HepG2 (cell line): Measurements from ENCODE around the gene OR1F1. TPM values are rescaled to one million over a fixed set of nuclear protein-coding genes. Genes with fewer than 3 reads are reported as not detected.

Experiments used
- EEA1 ChIP-seq: sonication (generic); formaldehyde crosslinking; IDR thresholded peaks from 2 replicates; pipeline ENCODE4 v1.5.1; 2020; ENCODE audit warnings: mild to moderate bottlenecking, missing genetic modification reagents, borderline replicate concordance
- EED ChIP-seq: sonication (generic); formaldehyde crosslinking; IDR thresholded peaks from 2 replicates; pipeline ENCODE4 v1.5.0; 2020; ENCODE audit warnings: mild to moderate bottlenecking, missing genetic modification reagents
- EZH2 ChIP-seq: conservative IDR thresholded peaks from 2 replicates; pipeline ENCODE4 v1.6.1; 2012; ENCODE audit warnings: mild to moderate bottlenecking, low read depth, low read length, moderate library complexity
- HOXA7 ChIP-seq: sonication (generic); formaldehyde crosslinking; IDR thresholded peaks from 2 replicates; pipeline ENCODE4 v1.8.1; 2022; ENCODE audit warnings: mild to moderate bottlenecking, missing genetic modification reagents, moderate library complexity
- HOXA9 ChIP-seq: sonication (generic); formaldehyde crosslinking; IDR thresholded peaks from 2 replicates; pipeline ENCODE4 v1.8.1; 2022; ENCODE audit warnings: missing genetic modification reagents, mild to moderate bottlenecking, moderate library complexity, borderline replicate concordance
- MLLT10 ChIP-seq: sonication (generic); formaldehyde crosslinking; IDR thresholded peaks from 2 replicates; pipeline ENCODE4 v1.4.0; 2020; ENCODE audit warnings: missing genetic modification reagents
- NCOA2 ChIP-seq: sonication (generic); formaldehyde crosslinking; IDR thresholded peaks from 2 replicates; pipeline ENCODE4 v1.8.0; 2022; ENCODE audit warnings: inconsistent platforms
- NRL ChIP-seq: sonication (generic); formaldehyde crosslinking; IDR thresholded peaks from 2 replicates; pipeline ENCODE4 v1.5.0; 2020; ENCODE audit warnings: missing genetic modification reagents, mild to moderate bottlenecking, moderate library complexity, borderline replicate concordance
- PHB2 ChIP-seq: fragments of 450-650 bp; IDR thresholded peaks from 2 replicates; pipeline ENCODE4 v1.6.1; 2018; ENCODE audit not compliant: partially characterized antibody
- RFXANK ChIP-seq: IDR thresholded peaks from 2 replicates; pipeline ENCODE4 v1.6.1; 2016
- RORA ChIP-seq: sonication (generic); formaldehyde crosslinking; IDR thresholded peaks from 2 replicates; pipeline ENCODE4 v1.5.0; 2020; ENCODE audit warnings: mild to moderate bottlenecking, missing genetic modification reagents, moderate library complexity
- SIN3B ChIP-seq: fragments of 150-350 bp; IDR thresholded peaks from 2 replicates; pipeline ENCODE4 v1.6.1; 2014; ENCODE audit warnings: low read length
- SUZ12 ChIP-seq: fragments of 150-350 bp; IDR thresholded peaks from 2 replicates; pipeline ENCODE4 v1.6.1; 2014; ENCODE audit warnings: low read depth, low read length
- WIZ ChIP-seq: sonication (generic); formaldehyde crosslinking; IDR thresholded peaks from 2 replicates; pipeline ENCODE4 v1.5.1; 2020; ENCODE audit warnings: mild to moderate bottlenecking, missing genetic modification reagents
- ZFP37 ChIP-seq: sonication (generic); formaldehyde crosslinking; IDR thresholded peaks from 2 replicates; pipeline ENCODE4 v1.4.0; 2020; ENCODE audit warnings: missing genetic modification reagents, borderline replicate concordance
- ZFP62 ChIP-seq: sonication (generic); formaldehyde crosslinking; IDR thresholded peaks from 2 replicates; pipeline ENCODE4 v1.4.0; 2020; ENCODE audit warnings: missing genetic modification reagents
- ZNF260 ChIP-seq: sonication (generic); formaldehyde crosslinking; IDR thresholded peaks from 2 replicates; pipeline ENCODE4 v1.4.0; 2020; ENCODE audit warnings: missing genetic modification reagents, low read depth, mild to moderate bottlenecking, borderline replicate concordance
- ZNF296 ChIP-seq: sonication (generic); formaldehyde crosslinking; conservative IDR thresholded peaks from 2 replicates; pipeline ENCODE4 v1.5.0; 2020; ENCODE audit warnings: mild to moderate bottlenecking, missing genetic modification reagents
- ZNF496 ChIP-seq: sonication (generic); formaldehyde crosslinking; IDR thresholded peaks from 2 replicates; pipeline ENCODE4 v1.8.1; 2023; ENCODE audit warnings: mild to moderate bottlenecking, moderate library complexity, missing genetic modification reagents; ENCODE audit not compliant: insufficient replicate concordance
- ZNF546 ChIP-seq: sonication (generic); formaldehyde crosslinking; conservative IDR thresholded peaks from 2 replicates; pipeline ENCODE4 v1.8.1; 2023; ENCODE audit warnings: mild to moderate bottlenecking, missing genetic modification reagents
- ZNF83 ChIP-seq: sonication (generic); formaldehyde crosslinking; IDR thresholded peaks from 2 replicates; pipeline ENCODE4 v1.4.0; 2020; ENCODE audit warnings: missing genetic modification reagents, mild to moderate bottlenecking, borderline replicate concordance
- polyA plus RNA-seq, 8 experiments: library from polyadenylated mRNA; depleted of rRNA in 3 of 8; stranded (reverse) in 7 of 8; unstranded in 1 of 8; fragments of >200 nt; fragmentation: Illumina TruSeq in 4 of 8; extraction: Trizol in 4 of 8; gene quantifications; 2 replicates each; pipeline versions ENCODE4 v1.2.1 to v1.2.3, GENCODE V29; 2011 to 2016; ENCODE audit warnings: low read depth in 4 of 8, missing spikeins in 1 of 8, mixed read lengths in 1 of 8; ENCODE audit not compliant: insufficient read depth in 1 of 8
- total RNA-seq, 5 experiments: library from RNA; depleted of rRNA; stranded (reverse); fragments of >200 nt; fragmentation: Illumina TruSeq; extraction: Trizol; gene quantifications; 2 replicates each; pipeline ENCODE4 v1.2.3, GENCODE V29; 2016; ENCODE audit warnings: low read depth in 1 of 5
- TF ChIP-seq, protein P1 (sequence below): IDR thresholded peaks from 2 replicates; pipeline ENCODE4 v1.6.1; 2016
- TF ChIP-seq, protein P2 (sequence below): sonication (generic); formaldehyde crosslinking; IDR thresholded peaks from 2 replicates; pipeline ENCODE4 v1.5.0; 2020; ENCODE audit warnings: mild to moderate bottlenecking, missing genetic modification reagents
- TF ChIP-seq, protein P3 (sequence below): sonication (generic); formaldehyde crosslinking; IDR thresholded peaks from 2 replicates; pipeline ENCODE4 v1.8.1; 2023; ENCODE audit warnings: missing genetic modification reagents, inconsistent platforms, borderline replicate concordance
- TF ChIP-seq, protein P4 (sequence below): sonication (generic); formaldehyde crosslinking; IDR thresholded peaks from 2 replicates; pipeline ENCODE4 v1.8.0; 2023; ENCODE audit warnings: mild to moderate bottlenecking, missing genetic modification reagents

The OR1F1 gene
- total and polyA plus RNA-seq, 2 of the 13 experiments (the other 11 are each of a cell fraction or from before 2014, with no cell fraction given): 0.90 TPM; not detected in 1

DNA sequence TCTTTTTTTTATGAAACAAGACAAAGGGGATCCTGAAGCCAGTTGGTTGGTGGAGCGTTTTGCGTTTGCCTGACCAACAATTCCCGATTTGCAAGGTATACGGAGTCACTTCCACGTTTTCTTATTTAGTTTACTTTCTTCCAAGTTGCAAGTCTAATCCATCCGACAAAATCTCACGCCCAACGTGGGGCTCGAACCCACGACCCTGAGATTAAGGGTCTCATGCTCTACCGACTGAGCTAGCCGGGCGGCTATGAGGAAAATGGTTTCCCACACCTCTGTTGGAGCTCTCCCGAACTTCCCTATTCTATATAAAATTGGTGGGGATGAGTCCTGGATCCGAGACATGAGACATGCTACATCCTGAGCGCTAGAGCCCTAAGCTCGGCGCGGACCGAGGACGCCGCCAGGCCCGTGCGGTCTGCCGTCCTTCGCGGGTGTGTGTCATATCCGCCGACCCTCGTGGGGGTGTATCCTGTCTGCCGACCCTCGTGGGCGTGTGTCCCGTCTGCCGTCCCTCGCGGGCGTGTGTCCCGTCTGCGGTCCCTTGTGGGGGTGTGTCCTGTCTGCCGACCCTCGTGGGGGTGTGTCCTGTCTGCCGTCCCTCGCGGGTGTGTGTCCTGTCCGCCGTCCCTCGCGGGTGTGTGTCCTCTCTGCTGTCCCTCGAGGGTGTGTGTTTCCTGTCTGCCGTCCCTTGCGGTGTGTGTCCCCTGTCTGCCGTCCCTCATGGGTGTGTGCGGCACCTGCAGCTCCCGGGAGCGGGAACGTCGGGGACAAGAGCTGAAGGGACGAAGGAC, 30.6 kb upstream of the OR1F1 start (continued):
- TF ChIP-seq ZNF496 (CRISPR knock-in tag) (no peak), ZNF260 (CRISPR knock-in tag) (no peak), EEA1 (CRISPR knock-in tag) (no peak), ZFP37 (CRISPR knock-in tag) (no peak), NCOA2 (CRISPR knock-in tag) (peak; percentile 45; the same call in 1 of the 2 replicates), HOXA7 (CRISPR knock-in tag) (no peak), RFXANK (CRISPR knock-in tag) (no peak), RORA (no peak), ZNF83 (CRISPR knock-in tag) (no peak), SUZ12 (no peak), PHB2 (no peak), EED (CRISPR knock-in tag) (no peak), WIZ (no peak), ZNF296 (no peak), ZNF546 (no peak), NRL (CRISPR knock-in tag) (peak; percentile 57), SIN3B (no peak), ZFP62 (CRISPR knock-in tag) (no peak), EZH2 (no peak), HOXA9 (CRISPR knock-in tag) (peak; percentile 35; the same call in 1 of the 2 replicates), MLLT10 (CRISPR knock-in tag) (no peak)
- TF ChIP-seq, protein P1, sequence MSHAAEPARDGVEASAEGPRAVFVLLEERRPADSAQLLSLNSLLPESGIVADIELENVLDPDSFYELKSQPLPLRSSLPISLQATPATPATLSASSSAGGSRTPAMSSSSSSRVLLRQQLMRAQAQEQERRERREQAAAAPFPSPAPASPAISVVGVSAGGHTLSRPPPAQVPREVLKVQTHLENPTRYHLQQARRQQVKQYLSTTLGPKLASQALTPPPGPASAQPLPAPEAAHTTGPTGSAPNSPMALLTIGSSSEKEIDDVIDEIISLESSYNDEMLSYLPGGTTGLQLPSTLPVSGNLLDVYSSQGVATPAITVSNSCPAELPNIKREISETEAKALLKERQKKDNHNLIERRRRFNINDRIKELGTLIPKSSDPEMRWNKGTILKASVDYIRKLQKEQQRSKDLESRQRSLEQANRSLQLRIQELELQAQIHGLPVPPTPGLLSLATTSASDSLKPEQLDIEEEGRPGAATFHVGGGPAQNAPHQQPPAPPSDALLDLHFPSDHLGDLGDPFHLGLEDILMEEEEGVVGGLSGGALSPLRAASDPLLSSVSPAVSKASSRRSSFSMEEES: no peak
- TF ChIP-seq, protein P2, sequence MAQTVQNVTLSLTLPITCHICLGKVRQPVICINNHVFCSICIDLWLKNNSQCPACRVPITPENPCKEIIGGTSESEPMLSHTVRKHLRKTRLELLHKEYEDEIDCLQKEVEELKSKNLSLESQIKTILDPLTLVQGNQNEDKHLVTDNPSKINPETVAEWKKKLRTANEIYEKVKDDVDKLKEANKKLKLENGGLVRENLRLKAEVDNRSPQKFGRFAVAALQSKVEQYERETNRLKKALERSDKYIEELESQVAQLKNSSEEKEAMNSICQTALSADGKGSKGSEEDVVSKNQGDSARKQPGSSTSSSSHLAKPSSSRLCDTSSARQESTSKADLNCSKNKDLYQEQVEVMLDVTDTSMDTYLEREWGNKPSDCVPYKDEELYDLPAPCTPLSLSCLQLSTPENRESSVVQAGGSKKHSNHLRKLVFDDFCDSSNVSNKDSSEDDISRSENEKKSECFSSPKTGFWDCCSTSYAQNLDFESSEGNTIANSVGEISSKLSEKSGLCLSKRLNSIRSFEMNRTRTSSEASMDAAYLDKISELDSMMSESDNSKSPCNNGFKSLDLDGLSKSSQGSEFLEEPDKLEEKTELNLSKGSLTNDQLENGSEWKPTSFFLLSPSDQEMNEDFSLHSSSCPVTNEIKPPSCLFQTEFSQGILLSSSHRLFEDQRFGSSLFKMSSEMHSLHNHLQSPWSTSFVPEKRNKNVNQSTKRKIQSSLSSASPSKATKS (CRISPR knock-in tag): no peak
- TF ChIP-seq, protein P3, sequence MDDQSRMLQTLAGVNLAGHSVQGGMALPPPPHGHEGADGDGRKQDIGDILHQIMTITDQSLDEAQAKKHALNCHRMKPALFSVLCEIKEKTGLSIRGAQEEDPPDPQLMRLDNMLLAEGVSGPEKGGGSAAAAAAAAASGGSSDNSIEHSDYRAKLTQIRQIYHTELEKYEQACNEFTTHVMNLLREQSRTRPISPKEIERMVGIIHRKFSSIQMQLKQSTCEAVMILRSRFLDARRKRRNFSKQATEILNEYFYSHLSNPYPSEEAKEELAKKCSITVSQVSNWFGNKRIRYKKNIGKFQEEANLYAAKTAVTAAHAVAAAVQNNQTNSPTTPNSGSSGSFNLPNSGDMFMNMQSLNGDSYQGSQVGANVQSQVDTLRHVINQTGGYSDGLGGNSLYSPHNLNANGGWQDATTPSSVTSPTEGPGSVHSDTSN: no peak
- TF ChIP-seq, protein P4, sequence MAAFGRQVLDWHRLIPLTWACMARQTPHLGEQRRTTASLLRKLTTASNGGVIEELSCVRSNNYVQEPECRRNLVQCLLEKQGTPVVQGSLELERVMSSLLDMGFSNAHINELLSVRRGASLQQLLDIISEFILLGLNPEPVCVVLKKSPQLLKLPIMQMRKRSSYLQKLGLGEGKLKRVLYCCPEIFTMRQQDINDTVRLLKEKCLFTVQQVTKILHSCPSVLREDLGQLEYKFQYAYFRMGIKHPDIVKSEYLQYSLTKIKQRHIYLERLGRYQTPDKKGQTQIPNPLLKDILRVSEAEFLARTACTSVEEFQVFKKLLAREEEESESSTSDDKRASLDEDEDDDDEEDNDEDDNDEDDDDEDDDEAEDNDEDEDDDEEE (CRISPR knock-in tag): no peak
